ENCODE results near the gene TSR1. TPM values are rescaled to one million over a fixed set of nuclear protein-coding genes. Genes with fewer than 3 reads are reported as not detected.

Gene TSR1
- polyA plus RNA-seq (ENCODE audit: insufficient read length in 4 of 4): 10 to 100 TPM; 33.6 to 44.5 (median 38.5) TPM

- DNase-seq (ENCODE audit: low read depth in 4 of 4, low spot score in 2 of 4): peak in 3 of 4 donors; percentile 78 to 87 (median 83)
Measured at GRCh38 chr17:2336215-2336851, at the start of gene TSR1. Gene TSR1, minus strand, starts transcription at chr17:2336457. Its CDS starts 30 bp downstream, at chr17:2336427.

GRCh38 chr17:2385240-2386210 is 49.3 kb upstream of the TSR1 start:
- no peak for DNase-seq (ENCODE audit: low read depth in 4 of 4, low spot score in 2 of 4)

DNA sequence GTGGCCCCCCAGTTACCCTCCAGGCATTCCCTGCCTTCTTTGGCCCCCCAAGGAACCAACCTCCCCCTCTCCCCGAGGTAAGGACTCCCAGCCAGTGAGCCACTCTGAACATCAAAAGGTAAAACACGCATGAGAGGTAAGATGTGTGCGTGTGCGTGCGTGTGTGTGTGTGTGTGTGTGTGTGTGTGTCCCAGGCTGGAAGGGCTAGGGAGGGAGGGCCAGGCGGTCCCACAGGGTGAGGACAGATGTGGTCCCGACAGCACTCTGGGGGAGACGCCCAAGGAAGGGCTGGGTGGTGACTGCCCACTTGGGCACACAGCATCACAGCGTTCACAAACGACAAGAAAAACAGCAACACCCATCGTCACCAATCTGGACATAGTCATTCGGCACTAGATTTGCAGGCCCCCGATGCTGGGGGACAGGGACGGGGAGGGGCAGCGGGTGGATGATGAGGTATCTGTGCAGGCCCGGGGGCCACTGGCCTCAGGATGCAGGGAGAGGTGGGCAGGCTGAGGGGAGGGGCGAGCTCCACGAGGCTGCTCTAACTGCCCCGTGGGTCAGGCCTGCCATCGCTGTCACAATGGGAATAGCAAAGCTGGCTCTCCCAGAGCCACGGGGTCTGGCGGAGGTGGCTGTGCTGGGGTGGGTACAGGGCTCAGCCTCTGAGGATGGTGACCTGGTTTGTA is 48.3 kb upstream of the TSR1 start:
- DNase-seq (ENCODE audit: low read depth in 4 of 4, low spot score in 2 of 4): no peak

- no peak for DNase-seq (ENCODE audit: low read depth in 4 of 4, low spot score in 2 of 4)
Measured at GRCh38 chr17:2383628-2384167, 47.4 kb upstream of the TSR1 start.

- DNase-seq (ENCODE audit: low read depth in 4 of 4, low spot score in 2 of 4): no peak
Measured at GRCh38 chr17:2380950-2381649, 44.8 kb upstream of the TSR1 start.

DNA sequence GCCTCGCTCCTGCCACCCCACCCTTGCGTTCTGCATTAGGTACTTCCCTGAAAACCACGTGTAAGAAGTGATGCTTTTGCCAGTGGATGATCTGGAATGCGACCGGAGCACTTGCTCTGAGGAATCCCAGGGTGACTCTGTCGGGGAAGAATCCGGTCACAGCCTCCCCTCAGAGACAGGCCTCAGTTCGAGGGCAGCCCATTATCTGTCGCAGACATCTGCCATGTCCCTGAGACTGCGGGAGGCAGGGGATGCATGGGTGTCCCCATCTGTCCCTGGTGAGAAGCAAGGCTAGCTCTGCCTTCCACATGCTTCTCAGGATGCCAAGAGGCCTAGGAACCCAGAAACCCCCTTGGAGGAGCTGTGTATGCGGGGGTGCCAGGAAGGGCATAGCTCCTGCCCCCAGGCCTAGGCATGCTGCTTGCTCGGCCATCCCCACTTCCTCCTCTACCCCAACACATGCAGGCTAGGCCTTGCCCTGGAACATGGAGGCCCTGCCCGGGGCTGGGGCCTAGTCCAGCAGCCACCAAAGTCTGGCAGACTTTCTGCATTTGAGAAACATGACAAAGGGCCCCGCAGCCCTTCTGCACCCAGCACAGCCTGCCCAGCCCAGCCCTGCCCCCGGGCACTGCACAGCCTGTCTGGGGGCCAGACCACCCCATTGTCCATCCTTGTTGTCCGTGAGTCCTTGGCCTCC is 44.1 kb upstream of the TSR1 start:
- no peak for DNase-seq (ENCODE audit: low read depth in 4 of 4, low spot score in 2 of 4)

DNA sequence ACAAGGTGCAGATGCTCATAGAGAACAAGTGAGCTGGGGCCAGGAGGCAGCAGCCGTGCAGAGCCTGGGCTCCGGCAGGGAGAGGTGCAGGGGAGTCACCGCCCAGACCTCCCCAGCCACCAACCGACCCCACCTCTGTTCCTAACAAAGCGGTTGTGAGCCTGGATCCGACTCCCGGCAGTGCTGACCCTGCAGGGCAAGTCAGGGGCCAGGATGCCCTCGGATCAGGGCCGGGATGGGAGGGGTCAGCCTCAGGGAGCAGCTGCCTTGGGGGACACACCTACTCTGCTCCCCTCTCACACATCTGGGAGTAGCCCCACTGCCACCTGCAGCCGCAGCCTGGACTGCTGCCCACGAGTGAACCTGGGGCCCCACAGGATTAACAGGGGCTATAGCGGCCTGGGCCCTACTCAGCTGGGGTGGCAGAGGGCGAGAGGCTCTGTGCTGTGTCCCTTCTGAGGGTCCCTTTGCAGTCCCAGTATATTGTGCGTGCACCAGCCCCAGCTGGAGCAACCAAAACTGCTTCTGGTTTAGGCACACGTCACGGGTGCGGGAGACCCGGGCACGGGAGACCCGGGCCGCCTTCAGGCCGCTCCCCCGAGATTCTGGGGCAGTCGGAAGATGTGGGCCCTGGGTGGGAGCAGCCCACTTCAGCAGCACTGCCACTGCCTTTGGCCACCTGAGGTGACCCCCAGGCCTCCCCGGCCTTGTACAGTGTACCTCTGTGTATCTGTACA is 43.4 kb upstream of the TSR1 start:
- DNase-seq (ENCODE audit: low read depth in 4 of 4, low spot score in 2 of 4): no peak

DNA sequence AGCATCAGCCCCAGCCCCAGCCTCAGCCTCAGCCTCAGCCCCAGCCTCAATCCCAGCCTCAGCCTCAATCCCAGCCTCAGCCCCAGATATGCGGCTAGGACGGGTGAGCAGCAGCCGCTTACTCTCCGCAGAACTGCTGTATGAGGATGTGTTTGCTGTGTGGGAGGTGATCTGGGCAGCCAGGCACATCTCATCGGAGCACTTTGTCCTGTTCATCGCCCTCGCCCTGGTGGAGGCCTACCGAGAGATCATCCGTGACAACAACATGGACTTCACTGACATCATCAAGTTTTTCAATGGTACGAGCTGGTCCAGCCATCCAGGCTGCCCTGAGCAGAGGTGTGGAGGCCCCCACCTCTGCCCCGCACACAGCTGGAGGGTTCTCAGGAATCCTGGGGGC is 42.6 kb upstream of the TSR1 start:
- no peak for DNase-seq (ENCODE audit: low read depth in 4 of 4, low spot score in 2 of 4)

- no peak for DNase-seq (ENCODE audit: low read depth in 4 of 4, low spot score in 2 of 4)
Measured at GRCh38 chr17:2377659-2378058, 41.4 kb upstream of the TSR1 start.

- DNase-seq (ENCODE audit: low read depth in 4 of 4, low spot score in 2 of 4): no peak
Measured at GRCh38 chr17:2376107-2376506, 39.9 kb upstream of the TSR1 start.

DNA sequence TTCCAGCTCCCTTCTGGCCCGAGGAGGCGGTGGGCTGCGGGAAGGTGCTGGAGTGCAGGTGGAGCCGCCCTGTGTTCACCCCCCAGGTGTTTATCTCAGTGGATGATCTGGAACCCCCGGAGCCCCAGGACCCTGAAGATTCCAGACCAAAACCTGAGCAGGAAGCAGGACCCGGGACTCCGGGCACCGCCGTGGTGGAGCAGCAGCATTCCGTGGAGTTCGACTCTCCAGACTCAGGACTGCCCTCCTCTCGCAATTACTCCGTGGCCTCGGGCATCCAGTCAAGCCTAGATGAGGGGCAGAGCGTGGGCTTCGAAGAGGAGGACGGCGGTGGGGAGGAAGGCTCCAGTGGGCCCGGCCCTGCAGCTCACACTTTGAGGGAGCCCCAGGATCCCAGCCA is 39.1 kb upstream of the TSR1 start:
- DNase-seq (ENCODE audit: low read depth in 4 of 4, low spot score in 2 of 4): no peak

DNA sequence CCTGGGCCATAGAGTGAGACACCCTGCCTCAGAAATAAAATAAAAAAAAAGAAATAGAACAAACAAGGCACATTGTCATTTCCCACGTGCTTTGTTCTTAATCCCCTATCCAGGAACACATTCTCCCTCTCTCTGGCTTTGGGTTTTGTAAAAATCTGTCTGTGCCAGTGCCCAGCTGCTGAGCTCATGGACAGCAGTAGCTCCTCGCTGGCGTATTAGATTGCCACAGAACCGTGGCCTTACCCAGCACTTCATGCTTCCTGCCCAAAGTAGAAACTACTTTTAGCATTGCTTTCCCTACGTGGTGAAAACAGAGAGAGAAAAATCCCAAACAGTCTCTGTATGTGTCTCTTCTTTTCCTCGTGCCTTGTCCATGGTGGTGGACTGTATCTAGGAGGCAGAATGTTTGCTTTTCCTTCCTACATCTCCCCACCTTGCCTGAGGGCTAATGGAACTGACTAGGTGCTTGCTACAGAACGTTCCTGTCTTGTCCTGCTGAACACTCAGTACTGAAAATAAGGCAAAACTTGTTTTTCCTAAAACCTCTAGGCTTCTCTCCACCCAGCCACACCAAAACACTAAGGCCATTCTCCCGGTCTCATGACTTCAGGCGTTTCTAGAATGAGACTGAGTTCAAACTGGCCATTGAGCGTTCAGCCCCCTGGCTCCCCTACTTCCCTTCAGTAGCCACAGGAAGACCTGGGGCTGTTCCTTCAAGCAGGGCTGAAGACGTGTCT is 38.5 kb upstream of the TSR1 start:
- DNase-seq (ENCODE audit: low read depth in 4 of 4, low spot score in 2 of 4): no peak

DNA sequence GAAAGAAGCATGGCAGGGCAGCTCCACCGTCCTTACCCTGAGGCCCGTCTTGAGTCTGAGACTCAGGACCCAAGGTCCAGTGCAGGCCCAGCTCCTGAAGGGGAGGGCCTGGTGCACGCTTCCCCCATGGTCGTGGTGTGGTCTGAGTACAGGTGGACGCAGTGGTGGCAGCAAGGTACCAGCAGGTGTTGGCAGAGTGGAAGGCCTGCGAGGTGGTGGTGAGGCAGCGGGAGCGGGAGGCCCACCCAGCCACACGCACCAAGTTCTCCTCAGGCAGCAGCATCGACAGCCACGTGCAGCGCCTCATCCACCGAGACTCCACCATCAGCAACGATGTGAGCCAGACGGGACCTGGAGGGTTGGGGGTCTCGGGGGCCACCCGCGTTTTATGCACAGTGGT is 36.9 kb upstream of the TSR1 start:
- no peak for DNase-seq (ENCODE audit: low read depth in 4 of 4, low spot score in 2 of 4)

DNA sequence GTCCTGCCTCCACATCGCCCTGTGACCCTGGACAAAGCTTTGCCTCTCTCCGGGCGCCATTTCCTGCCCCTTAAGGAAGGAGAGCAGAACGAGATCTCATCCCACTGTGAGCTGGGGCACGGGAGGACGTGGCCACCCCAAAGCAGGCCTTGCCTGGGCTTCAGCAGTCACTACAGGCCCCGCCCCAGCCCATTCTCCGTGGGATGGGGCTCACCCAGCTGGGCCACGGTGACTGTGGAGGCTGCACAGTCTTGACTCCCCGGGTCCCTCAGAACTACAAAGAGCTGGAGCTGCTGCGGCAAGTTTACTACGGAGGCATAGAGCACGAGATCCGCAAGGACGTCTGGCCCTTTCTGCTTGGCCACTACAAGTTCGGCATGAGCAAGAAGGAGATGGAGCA is 36.4 kb upstream of the TSR1 start:
- DNase-seq (ENCODE audit: low read depth in 4 of 4, low spot score in 2 of 4): no peak

DNA sequence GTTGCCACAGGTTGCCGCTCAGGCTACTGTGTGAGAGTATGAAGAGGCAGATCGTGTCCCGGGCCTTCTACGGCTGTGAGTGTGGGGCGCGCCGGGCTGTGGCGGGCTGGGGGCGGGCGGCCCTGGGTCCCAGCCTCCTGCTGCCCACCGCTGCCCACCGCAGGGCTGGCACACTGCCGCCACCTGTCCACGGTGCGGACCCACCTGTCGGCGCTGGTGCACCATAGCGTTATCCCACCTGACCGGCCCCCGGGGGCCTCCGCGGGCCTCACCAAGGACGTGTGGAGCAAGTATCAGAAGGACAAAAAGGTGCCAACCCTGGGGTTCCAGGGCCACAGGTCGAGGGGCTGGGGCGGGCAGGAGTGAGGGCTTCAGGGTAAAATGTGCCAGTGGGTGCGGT is 35.9 kb upstream of the TSR1 start:
- DNase-seq (ENCODE audit: low read depth in 4 of 4, low spot score in 2 of 4): no peak

GRCh38 chr17:2371183-2372130 is 35.2 kb upstream of the TSR1 start:
- no peak for DNase-seq (ENCODE audit: low read depth in 4 of 4, low spot score in 2 of 4)

- DNase-seq (ENCODE audit: low read depth in 4 of 4, low spot score in 2 of 4): no peak
Measured at GRCh38 chr17:2370211-2370589, 33.9 kb upstream of the TSR1 start.
